Ureter (tissue), 1 donor: ENCODE results near the gene CTAG1A. TPM values are rescaled to one million over a fixed set of nuclear protein-coding genes. Genes with fewer than 3 reads are reported as not detected.
"Not testable (repeated sequence)": the region's sequence is repeated elsewhere in the genome, so short reads cannot be mapped to it uniquely, and the experiment has no call there.

Experiments used
- DNase-seq: peaks from one replicate; pipeline ENCODE4 v3.0.0-alpha.2; 2020; ENCODE audit warnings: low spot score
- total RNA-seq: library from RNA; stranded (reverse); gene quantifications from one replicate; pipeline ENCODE4 v1.2.4, GENCODE V29; 2023
- donor health status: DM: yes; HTN: yes; CAD: no.

Gene CTAG1A
- not detected for total RNA-seq

DNA sequence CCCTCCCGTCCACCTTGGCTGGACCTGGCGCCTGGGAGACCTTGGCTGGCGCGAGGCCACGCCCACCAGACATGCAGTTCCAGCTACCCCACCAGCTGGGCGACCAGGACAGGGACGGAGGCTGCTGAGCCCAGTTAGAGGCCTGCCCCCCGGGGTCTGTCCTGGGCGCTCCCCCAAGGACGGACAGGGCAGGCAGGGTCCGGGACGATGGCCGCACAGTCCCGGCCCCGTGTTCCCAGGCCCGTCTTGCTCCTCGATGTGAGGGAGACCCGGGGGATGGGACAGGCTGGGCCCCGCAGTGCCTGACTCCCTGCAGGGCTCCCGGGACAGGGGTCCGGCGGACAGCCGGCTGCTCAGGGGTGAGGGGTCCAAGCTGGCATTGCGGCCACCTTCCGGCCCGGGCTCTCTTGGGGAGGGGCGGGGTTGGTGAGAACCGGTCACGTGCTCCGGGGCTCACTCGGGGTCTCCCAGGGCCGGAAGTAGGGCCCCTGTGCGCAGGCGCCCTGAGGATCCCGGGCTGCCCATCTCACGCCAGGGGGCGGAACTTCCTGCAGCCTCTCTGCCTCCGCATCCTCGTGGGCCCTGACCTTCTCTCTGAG, at the start of gene CTAG1A:
CTAG1A (plus strand) TSS at position 549 of the 599 bp plus-strand sequence. CDS start 74 bp downstream, outside the sequence.
- DNase-seq = not testable (repeated sequence)

DNA sequence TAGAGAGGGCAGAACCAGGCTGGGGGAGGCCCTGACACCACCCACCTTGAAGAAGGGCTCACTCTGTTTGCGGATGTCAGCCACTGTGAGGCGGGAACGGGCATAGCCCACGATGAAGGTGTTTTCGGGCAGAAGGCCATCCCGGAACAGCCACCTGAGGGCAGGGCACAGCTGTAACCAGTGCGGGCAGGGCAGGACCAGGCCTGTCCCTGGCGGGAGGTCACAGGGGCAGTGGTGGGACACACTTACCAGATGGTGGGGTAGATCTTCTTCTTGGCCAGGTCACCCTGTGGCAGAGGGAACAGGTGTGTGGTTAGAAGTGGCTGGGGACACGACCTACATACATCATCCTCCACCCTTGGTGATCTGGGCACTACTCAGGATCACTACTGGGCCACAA, 49.0 kb upstream of the CTAG1A start:
- DNase-seq = no peak

DNA sequence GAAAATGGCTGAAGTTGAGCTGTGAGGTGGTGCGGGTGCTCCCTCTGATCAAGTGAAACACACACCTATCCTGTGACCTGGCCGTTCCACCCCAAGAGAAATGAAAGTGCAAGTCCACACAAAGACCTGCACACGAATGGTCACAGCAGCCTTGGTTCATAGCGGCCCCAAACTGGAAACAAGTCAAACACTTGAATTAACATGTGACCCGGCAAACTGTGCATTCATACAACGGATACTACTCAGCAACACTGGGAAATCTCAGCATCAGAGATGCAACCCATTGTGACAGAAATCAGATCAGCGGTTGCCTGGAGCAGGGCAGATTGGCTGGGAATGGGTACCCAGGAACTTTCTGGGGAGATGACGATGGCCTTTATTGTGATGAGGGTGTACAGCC, 45.9 kb upstream of the CTAG1A start:
- no peak for DNase-seq

DNA sequence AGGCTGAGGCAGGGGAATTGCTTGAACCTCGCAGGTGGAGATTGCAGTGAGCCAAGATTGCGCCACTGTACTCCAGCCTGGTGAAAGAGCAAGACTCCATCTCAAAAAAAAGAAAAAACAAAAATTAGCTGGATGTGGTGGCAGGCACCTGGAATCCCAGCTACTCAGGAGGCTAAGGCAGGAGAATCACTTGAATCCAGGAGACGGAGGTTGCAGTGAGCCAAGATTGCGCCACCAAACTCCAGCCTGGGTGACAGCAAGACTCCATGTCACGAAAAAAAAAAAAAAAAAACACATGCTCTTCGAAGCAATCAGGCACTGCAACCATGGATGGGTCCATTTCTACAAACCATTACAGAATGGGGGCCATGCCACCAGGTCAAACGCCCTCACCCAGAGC, 44.6 kb upstream of the CTAG1A start:
- not testable (repeated sequence) for DNase-seq

DNA sequence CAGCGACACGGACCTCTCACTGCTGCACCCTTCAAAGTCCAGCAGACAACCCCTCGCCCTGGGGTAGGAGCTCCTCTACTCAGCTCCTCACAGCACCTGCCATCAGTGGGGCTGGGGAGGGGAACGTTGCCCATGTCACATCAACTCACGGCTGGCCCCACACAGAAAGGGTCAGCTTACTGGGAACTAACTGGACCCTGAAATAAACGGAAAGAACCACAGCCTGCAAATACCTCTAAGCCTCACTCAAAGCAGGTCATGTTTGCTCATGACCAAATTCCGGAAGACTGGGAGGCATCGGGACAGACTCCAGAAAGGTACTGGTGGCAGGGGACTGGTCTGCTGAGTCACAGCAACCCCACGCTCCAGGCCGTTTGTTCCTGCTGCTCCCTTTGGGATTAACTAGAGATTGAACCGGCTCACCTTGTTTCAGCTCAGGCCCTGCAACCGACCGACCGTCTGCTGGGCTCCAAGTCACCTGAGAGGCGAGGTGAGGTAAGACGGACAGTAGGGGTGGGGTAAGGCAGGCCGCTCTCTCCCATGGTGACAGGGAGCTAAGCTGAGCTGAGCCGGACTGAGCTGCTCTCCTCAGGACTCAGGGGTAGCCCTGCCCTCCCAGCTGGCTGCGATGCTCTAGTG, 43.9 kb upstream of the CTAG1A start:
- DNase-seq = peak; percentile 70

DNA sequence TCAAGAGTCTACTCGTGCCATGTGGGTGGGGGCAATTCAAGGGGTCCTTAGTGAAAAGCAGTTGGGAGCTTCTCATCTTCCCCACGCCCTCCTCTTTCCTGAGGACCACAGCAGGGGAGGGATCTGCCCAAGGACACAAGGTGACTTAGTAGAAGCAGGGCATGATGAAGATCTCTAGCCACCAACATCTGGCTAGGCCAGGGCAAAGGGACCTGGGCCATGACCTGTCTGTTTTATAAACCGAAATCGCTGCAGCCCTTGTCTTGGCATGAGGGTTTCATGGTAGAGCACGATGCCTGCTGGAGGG, 43.4 kb upstream of the CTAG1A start:
- DNase-seq = no peak

DNA sequence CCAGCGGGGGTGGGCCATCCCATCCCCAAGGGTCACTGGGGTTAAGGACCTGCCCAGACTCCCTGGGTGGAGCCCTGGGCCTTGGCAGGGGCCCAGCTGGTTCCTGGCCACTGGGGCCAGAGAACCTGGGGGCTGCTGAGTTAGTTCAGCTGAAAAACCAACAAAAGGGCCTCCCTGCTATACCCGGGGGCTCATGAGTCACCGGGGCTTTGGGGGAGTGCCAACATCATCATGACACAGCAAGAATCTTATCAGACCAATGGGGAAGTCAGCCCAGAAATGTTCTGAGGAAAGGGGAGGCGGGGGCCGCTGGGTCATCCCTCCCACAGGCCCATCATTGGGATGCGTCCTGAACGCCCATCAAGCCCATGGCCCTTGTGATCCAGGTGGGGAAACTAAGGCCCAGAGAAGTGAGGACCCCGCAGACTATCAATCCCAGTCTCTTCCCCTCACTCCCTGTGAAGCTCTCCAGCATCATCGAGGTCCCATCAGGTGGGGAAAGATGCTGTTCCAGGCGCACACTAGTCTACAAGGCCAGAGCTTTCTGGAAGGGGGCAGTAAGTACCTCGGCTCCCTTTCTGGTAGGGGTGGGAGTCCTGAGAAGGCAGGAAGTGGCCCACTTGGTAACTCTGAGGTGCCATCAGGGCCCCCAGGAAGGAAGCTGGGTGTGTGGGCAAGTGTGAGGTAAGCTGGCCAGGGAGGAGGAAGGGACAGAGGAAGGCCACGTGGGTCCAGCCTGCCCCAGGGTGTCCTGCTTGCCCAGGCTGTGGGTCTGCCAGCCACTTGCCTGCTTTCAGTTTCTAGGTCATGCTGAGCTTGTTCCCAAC, 42.8 kb upstream of the CTAG1A start:
- peak; percentile 81 for DNase-seq

DNA sequence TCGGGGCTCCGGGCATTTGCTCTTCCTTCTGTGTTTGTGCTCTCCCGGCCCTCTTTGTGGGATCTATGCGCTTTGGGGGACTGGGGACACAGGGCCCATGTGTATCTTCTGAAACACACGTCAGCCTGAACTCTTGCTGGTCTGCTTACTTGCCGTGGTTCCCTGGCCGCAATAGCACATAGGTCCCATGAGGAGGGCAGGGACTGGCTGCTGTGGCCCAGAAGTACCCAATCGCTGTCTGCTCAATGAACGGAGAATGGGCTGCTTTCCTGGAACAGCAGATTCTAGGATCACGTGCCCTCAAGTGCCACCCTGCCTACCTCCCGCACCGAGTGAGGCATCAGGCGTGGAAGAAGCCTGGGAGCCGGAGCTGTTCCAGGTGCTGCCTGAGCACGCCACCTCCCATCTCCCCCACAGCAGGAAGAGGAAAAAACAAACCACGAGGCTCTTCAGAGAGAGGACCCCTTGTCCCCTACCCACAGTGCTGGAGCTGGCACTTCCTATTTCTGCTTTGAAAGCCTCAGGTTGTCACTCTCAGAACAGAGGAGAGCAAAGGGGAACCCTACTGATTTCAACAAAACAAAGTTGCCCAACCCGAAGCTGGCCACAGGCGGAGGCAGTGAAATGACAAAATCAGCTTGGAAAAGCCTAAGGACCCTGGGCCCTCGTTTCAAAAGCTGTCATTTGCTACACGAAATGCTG, 42.1 kb upstream of the CTAG1A start:
- no peak for DNase-seq

DNA sequence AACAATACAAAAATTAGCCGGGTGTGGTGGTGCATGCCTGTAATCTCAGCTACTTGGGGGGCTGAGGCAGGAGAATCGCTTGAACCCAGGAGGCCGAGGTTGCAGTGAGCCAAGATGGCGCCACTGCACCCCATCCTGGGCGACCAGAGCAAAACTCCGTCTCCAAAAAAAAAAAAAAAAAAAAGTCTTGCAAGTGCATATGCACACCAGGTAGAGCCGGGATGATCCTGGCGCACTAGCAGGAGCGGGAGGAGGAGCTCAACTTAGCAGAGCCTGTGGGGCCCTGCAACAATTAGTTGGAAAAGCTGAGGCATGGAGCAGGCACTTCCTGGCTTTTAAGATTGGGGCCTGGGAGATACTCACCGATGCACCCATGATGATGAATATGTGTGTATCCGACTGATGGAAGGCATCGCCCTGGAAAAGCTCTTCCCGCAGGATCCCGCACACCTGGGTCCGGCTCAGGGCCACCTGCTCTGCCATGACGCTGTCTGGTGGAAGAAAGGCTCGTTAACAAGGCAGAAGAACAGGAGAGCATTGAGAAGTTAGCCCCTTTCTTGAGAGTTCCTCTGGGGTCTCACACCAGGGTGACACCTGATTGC, 39.2 kb upstream of the CTAG1A start:
- DNase-seq = no peak

DNA sequence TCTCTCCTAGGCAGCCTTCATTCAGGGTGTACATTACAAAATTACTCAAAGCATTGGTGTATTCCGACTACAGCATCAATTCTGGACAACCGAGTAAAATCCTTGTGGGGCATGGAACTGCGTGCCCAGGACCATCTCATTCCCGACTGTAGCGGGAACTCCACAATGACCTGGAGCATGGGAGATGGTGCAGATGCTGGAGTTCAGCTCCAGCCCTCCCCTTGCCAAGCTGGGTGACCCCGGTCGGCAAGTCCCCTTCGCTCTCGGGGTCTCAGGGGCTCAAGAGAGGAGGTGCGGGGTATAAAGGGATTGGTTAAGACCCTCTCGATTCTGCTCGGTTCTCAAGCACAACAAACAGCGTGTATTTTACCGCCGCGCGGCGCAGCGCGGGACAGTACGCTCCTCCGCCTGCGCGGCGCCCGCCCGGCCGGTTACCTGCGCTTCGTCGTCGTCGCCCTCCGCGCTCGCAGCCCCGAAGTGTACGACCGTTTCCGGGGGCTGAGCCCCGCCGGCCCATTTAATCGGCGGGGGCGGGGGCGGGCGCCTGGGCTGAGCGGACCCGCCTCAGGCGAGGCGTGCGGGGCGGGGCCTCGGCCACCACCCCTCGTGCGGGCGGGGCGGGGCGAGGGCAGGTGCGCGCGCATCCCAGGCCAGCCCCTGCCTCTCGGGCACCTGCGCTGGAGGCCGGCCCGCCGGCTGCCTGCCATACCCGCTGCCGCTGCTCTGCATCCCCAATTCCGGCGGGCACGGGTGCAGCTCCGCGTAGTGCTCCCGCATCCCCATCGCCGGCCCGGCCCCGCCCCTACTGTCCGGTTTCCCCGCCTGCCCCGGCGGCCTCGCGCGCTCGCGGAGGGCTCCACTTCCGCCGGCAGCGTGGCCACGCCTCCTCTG, 38.3 kb upstream of the CTAG1A start, which contains the start of gene G6PD:
G6PD (minus strand) TSS at position 493 of the 891 bp plus-strand sequence. CDS start 691 bp downstream, outside the sequence.
- DNase-seq = no peak

DNA sequence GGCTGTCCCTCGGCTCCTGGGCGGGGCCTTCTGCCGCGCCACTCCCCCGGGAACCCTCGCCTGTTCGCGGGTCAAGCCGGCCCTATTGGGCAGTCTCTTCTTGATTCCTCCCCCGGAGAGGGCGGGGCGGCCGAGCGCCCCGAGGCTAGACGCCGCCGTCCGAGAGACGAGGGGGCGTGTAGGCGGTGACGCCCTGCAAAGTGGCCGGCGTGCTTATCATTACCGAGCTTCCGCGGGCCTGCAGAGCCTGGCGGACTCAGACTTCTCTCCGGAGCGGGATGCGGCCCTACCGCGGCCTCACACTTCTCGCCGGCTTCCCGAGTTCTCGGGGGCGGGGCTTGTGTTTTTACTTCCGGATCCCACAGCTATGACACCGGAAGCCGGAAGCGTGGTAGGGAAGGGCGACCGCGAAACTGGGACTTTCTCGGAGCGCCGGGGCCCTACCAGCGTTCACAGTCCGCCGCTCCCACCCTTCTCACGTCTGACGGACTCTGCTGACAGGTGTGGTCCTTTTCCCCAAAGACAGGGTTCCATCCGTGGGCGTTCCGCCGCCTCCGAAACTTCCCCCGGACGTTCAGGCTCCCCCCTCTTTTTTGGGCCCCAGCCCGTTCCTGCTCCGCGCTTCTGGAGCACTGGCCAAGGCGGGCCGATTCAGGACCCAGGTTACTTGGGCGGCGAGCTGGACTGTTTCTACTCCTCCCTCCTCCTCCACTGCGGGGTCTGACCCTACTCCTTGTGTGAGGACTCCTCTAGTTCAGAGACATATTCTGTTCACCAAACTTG, 37.5 kb upstream of the CTAG1A start, which contains the start of gene IKBKG:
IKBKG (plus strand) TSS at position 376 of the 783 bp plus-strand sequence. CDS start 4,383 bp downstream, outside the sequence.
- DNase-seq = peak; percentile 91

DNA sequence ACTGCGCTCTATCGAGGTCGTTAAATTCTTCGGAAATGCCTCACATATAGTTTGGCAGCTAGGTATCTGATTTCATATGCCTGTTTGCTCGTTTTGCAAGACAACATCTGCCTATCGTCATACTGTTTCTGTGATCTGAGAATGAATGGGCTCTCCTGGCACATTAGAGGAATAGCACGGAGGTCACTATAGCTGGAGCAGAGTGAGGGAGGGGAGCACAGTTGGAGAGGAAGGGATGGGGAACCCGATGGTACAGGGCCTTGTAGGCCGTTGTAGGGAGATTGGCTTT, 37.0 kb upstream of the CTAG1A start:
- no peak for DNase-seq

DNA sequence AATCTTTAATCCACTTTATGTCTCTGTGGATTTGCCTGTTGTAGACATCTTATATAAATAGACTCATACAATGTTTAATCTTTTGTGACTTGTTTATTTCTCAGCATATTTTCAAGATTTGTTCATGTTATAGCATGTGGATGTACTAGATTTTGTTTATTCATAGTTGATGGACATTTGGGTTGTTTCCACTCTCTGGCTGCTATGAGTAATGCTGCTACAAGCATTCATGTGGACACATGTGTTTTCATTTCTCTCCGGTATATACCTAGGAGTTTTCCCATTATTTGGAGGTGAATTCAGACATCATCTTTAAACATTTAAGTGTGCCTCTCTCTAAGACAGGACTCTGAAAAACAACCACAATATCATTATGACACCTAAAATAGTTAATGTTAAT, 35.2 kb upstream of the CTAG1A start:
- DNase-seq = no peak

DNA sequence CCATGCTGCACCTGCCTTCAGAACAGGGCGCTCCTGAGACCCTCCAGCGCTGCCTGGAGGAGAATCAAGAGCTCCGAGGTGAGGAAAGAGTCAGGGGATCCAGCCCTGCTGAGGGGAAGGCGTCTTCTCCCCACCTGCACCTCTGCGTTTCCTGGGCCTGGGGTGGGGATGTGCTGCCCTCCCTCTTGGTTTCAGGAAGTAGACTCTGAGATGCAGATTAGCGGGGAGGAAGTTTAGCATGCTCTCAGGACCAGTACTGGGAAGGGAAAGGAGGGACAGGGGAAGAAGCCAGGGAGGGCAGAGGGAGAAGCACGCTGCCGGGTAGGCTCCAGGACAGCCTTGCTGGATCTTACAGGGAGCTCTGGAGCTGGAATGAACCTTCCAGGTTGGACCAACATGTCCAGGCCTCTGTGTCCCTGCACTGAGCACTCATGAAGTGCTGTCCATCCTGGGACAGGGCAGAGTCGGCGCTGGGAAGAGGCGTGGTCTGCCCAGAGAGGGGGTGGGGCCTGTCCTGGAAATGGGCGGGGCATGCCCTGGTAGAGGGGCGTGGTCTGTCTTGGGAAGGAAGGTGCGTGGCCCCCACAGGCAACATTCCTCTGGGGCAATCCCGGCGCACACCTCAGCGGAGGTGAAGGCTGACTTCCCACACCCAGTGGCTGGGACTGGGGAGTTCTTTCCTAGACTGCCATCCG, 32.7 kb upstream of the CTAG1A start:
- not testable (repeated sequence) for DNase-seq

DNA sequence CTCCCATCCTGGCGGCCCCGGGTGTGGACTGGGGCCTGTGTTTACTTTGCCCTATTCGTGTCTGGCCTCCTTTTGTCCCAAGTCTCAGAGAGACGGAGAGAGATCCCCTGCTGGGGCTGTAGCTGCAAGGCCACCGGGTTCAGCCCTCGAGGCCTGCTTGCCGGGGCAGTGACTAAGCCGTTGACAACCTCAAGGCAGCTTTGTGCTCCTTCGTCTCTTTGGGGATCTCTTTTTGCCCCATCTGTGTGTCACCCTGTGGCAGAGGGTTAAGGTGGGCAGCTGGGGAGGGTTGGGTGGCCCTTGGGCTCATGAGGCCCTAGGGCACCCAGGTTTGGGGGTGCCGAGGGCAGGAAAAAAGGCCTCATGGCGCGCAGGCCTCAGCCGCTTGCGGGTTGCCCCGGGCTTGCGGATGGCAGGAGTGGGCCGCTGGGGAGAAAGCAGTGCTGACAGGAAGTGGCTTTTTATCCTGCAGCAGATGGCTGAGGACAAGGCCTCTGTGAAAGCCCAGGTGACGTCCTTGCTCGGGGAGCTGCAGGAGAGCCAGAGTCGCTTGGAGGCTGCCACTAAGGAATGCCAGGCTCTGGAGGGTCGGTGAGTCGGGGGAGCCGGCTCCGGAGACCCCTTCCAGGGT, 26.8 kb upstream of the CTAG1A start:
- DNase-seq = not testable (repeated sequence)

DNA sequence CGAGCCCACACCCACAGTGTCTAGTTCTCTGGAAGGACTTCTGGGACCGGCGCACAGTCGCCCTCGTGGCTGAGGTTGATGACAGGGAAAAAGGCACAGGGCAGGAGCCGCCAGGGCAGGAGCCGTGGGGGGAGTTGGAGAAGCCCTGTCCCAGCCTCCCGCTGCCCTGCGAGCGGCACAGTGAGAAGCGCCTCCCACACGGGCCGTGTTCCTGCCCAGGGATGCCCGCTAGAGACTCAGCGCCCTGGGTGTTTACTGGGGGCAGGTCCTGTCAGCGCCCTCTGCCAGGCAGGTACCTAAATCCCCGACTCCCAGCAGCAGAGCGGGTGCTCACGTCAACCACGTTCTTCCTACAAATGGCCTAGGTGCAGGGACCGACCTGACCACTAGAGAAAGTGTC, 26.0 kb upstream of the CTAG1A start:
- not testable (repeated sequence) for DNase-seq

DNA sequence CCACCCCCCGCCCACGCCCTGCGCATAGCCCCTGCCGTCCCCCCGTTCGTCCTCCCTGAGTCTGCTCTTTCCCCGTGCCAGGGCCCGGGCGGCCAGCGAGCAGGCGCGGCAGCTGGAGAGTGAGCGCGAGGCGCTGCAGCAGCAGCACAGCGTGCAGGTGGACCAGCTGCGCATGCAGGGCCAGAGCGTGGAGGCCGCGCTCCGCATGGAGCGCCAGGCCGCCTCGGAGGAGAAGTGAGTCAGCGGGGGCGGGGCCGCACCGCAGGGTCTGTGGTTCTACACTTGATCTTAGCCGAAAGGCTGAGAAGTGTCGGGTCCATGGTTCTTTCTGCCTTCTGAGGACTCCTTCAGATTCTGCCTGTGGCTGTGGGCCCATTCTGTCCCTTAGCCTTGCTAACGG, 24.6 kb upstream of the CTAG1A start:
- DNase-seq = not testable (repeated sequence)

DNA sequence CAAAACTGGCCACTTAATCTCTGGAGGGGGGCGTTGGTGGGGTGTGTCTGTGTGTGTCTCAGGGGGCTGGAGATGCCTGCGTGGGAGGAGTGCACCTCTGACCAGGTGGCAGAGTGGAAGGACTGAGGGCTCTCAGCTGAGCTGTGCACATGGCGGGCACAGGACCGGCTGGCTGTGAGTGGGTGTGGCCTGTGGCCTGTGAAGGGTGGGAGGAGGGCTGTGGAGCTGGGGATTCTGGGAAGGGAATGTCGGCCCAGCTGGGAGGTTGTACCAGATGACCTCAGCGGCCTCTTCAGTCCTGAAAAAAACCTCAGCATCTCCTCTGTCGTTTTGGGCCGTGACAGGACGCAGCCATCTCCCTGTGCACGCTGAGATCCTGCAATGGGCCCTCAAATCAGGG, 22.6 kb upstream of the CTAG1A start:
- not testable (repeated sequence) for DNase-seq

DNA sequence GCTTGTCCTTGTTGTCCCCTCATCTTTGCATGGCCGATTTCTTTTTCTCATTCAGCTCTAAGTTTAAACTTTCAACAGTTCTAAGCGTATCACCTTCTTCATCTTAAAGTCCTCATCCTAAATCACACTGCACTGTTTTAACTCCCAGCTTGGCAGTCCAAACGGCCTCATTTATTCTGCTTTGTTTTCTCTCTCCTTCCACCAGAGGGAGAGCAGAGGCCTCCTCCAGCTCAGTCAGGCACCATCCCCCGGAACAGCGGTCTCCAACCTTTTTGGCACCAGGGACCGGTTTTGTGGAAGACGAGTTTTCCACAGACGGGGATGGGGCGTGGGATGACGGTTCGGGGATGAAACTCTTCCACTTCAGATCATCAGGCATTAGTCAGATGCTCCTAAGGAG, 14.6 kb upstream of the CTAG1A start:
- DNase-seq = not testable (repeated sequence)
